CD4-positive, alpha-beta T cell treated with Interleukin-12 subunit alpha and Interleukin-12 subunit beta, for 1 hour (primary cell): ENCODE measurements around the gene SLCO2B1.

Source experiments
- DNase-seq: peaks from one replicate; pipeline ENCODE4 v3.0.0-alpha.2; 2020

Gene SLCO2B1

DNA sequence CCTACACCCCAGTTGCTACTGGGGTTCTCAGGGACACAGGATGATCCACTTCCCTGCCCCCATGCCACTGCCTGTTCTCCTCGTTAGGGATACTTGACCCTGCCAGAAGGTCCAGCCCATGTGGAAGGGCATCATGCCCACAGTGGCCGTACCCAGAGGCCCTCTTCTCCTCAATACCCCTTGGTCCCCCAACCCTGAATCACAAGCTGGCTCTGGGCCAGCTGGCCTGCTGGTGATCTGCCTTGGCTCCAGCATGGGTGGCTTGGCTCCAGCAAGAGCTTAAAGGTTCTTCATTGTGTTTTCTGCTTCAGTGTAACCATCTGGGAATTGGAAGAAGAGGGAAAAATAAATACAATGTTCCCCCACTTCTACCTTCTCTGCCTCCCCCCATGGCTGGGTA is 78.6 kb downstream of the SLCO2B1 start:
- DNase-seq = no peak

DNA sequence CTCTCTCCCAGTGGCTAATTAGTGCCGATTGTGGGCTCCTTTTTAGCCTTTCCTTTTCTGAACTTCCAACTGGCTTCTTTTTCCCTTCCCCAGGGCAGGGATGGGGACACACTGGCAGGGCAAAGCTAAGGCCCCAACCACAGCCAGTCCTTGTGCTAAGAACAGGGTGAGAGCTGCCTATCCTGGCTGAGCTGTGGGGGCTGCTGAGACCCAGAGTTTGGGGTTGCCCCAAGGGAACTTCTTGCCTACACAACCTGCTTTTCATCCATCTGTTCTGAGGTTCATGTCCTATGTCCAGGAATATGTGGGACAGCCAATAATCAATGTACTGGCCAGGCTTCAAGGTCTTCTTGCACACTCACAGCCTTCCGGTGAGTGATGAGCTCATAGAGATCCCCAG is 79.7 kb downstream of the SLCO2B1 start:
- no peak for DNase-seq

DNA sequence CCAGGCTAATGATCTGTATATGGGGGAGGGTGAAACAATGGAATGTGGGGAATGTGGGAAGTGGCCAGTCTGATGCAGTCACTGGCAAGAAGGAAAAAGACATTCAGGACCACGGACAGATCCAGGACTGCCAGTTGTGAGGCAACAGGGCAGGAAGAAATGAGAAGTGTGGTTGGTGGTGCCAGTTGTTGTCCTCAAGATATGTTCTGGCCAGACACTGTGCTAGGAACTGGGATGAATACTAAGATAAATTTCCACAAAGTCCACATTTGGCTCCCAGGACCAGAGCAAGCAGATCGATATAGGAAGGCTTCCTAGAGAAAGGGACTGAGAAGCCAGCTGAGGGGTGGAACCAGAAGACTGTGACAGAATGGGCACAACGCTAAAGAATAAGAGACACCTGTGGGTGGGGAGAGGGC is 82.9 kb downstream of the SLCO2B1 start:
- DNase-seq = peak; percentile 12

DNA sequence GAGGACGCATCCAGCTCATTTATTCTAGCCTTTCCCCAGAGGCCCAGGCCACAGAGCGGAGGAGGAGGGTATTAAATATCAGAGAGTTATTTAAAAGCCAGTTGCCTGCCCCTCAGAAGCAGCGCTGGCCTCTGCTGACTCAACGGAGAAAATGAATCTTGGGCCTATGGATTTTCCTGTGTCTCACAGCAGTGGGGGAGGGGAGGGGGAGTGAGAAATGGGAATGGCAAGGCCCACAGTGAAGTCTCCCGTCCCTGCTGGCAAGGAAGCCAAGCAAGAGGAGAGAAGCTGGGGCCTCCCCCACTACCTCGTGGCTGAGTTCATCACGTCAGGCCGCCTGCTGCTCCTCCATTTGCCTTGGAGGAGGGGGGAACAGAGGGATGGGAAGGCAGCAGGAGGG is 85.2 kb downstream of the SLCO2B1 start:
- DNase-seq = no peak

- DNase-seq = no peak
Measured at GRCh38 chr11:75237050-75237449, 86.1 kb downstream of the SLCO2B1 start.

GRCh38 chr11:75238595-75239440 is 87.9 kb downstream of the SLCO2B1 start:
- DNase-seq = no peak

DNA sequence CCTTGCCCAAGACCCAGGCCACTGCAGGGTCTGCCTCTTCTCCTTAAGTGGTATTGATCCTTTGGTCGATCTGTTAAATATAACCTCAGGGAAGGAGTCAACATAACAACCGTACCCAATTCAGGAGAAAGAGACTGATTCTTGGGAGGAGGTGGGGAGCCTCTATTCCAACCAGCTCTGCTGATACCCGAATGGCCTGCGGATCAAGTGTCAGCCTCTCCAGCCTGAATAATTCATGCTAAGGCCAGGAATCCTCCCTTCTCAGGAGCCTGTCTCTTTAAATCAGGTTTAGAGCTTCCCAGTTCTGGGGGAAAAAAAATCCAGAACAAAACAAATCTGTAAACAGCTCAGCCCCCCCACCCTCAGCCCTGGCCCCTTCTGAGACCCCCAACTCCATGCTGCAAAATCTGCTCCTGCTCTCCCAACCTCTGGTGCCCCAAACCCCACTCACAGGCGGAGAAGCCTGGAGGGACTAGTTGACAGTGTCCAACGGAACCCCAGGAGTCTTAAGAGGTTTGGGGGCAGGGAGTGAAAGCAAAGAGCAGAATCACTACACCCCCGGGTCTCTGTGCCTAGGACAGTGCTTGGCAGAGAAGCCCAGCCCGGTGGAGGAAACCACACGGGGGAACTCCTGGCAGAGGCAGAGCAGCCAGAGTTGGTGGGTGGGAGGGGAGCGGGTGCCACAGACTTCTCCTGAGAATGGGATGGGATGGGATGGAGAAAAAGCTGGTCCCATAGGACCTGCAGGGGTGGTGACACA is 88.8 kb downstream of the SLCO2B1 start:
- no peak for DNase-seq

DNA sequence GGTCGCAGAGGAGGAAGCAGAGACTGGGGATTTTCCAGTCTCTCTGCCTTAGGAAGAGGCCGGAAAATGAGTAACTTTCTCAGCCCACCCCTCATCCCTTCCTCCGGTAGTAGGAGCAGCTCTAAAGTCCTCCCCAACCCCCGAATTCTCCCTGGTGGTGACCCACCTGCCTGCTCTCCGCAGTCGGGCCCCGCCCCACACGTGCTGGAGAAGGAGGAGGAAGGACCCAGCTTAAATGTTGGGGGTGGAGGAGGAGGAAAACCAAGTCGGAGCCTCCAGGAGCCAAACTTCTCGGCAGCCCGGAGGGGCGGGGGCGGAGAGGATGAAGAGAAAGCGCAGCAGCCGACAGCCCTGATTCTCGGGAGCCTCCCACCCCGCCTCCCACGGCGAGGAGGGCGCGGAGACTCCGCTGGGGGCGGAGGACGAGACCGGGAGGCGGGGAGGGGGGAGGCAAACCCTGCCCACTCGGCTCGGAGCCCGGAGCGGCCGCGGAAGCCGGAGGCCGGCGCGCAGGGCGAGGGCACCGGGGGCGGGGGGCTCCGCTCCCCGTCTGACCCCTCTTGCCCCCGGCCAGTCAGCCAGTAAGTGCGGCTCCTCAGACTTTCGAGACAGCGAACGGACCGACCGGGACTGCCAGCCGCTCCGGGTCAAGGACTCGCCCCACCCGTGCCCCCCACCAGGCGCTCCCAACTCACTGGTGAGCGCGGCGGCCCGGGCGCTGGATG is 89.6 kb downstream of the SLCO2B1 start, which contains the start of gene TPBGL:
TPBGL (plus strand) TSS at position 464 of the 725 bp plus-strand sequence. CDS start 276 bp downstream, outside the sequence.
- DNase-seq = no peak

DNA sequence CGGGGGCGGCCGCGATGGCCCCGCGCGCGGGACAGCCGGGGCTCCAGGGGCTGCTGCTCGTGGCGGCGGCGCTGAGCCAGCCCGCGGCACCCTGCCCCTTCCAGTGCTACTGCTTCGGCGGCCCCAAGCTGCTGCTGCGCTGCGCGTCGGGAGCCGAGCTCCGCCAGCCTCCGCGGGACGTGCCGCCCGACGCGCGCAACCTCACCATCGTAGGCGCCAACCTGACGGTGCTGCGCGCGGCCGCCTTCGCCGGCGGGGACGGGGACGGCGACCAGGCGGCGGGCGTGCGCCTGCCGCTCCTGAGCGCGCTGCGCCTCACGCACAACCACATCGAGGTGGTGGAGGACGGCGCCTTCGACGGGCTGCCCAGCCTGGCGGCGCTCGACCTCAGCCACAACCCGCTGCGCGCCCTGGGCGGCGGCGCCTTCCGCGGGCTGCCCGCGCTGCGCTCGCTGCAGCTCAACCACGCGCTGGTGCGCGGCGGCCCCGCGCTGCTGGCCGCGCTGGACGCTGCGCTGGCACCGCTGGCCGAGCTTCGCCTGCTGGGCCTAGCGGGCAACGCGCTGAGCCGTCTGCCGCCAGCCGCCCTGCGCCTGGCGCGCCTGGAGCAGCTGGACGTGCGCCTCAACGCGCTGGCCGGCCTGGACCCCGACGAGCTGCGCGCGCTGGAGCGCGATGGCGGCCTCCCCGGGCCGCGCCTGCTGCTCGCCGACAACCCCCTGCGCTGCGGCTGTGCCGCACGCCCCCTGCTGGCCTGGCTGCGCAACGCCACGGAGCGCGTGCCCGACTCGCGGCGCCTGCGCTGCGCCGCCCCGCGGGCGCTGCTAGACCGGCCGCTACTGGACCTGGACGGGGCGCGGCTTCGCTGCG is 90.4 kb downstream of the SLCO2B1 start:
- peak; percentile 91 for DNase-seq

DNA sequence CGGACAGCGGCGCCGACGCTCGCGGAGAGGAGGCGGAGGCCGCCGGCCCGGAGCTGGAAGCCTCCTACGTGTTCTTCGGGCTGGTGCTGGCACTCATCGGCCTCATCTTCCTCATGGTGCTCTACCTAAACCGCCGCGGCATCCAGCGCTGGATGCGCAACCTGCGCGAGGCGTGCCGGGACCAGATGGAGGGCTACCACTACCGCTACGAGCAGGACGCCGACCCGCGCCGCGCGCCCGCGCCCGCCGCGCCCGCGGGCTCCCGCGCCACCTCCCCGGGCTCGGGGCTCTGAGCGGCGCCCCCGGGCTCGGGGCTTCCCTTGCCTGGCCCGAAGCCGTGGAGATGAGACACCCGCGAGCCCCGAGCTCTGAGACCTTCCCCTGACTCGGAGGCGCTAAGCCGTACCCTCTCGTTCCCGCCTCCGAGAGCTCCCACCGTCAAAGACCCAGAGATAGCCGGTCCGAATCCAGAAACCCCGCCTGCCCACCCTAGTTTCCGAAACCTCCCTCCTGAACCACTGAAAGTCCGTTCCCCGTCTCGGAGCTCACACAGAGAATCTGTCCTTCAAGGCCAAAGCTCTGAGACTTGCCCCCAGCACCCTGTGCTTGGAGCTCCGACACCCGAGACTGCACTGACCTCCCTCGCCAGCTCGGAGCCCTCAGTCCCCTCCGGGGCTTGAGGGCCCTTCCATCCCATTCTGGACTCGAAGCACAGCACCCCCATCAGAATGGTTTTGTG is 91.2 kb downstream of the SLCO2B1 start:
- DNase-seq = no peak

GRCh38 chr11:75242722-75243600 is 92.1 kb downstream of the SLCO2B1 start:
- DNase-seq = no peak

DNA sequence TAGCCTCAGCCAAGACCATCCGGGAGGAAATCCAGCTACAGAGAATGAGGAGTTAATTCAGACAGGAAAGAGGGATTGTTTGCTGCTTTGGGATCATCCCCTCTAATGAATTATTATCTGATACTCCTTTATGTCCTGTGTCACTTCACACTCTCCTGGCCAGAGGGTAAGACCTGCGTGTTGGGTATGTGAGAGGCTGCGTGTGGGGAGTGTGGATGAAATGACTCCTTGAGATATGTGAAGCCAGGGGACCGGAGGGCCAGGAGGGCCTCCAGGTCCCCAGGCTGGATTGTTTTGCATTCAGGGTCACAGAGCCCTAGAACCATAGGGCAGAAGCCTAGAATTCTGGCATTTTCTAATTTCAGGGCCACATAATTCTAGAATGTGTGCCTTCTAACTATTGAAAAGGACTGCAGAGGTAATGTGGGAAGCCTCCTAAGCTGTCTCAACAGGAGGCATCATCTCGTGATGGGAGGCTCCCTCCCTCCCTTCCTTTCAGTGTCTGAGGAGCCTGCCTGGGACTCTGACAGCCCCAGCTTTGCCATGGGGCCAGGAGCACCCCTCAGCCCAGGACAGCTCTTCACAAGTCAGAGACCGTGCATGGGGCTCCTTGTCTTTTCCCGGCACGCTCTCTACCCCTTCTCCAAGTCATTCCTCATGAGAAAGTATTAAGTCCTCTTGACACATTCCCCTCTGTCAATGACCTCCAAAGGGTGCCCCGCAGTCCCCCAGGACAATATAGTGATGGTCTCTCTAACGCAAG is 93.3 kb downstream of the SLCO2B1 start:
- DNase-seq = no peak

GRCh38 chr11:75245356-75246005 is 94.6 kb downstream of the SLCO2B1 start:
- DNase-seq = no peak

GRCh38 chr11:75246006-75246670 is 95.2 kb downstream of the SLCO2B1 start:
- no peak for DNase-seq

- no peak for DNase-seq
Measured at GRCh38 chr11:75246671-75247350, 95.9 kb downstream of the SLCO2B1 start.

- no peak for DNase-seq
Measured at GRCh38 chr11:75248924-75249256, 98.0 kb downstream of the SLCO2B1 start.

- no peak for DNase-seq
Measured at GRCh38 chr11:75249704-75250103, 98.8 kb downstream of the SLCO2B1 start.

DNA sequence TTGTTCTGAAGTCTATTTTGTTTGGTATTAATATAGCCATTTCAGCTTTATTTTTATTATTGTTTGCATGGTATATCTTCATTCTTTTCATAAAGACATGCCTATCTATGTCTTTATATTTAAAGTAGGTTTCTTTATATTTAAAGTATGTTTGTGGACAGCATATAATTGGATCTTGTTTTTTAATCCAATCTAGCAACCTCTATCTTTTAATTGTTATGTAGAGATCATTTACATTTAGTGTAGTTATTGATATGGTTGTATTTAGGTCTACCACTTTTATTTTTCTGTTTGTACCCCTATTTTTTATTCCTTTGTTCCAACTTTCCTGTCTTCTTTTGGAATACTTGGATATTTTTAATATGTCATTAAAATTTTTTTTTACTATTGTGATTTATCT is 103.4 kb downstream of the SLCO2B1 start:
- no peak for DNase-seq
